Endodermal cell (in vitro differentiated cells): ENCODE data around the gene SPRR3. TPM values are rescaled to one million over a fixed set of nuclear protein-coding genes. Genes with fewer than 3 reads are reported as not detected.

Experiments
- DNase-seq: peaks from one replicate; pipeline ENCODE4 v3.0.0-alpha.2; 2017
- H3K27ac ChIP-seq: 2 replicates; pipeline ENCODE4 v1.5.1; 2013; ENCODE audit warnings: mild to moderate bottlenecking, low read depth, low read length, moderate library complexity
- H3K27me3 ChIP-seq: 2 replicates; pipeline ENCODE4 v1.6.1; 2013; ENCODE audit warnings: mild to moderate bottlenecking, low read length, moderate library complexity; ENCODE audit not compliant: insufficient read depth, control insufficient read depth, poor library complexity, severe bottlenecking
- H3K36me3 ChIP-seq: 2 replicates; pipeline ENCODE4 v1.7.0; 2013; ENCODE audit warnings: mild to moderate bottlenecking, low read length, moderate library complexity; ENCODE audit not compliant: control insufficient read depth, insufficient read depth
- H3K4me1 ChIP-seq: one replicate; pipeline ENCODE4 v1.7.0; 2013; ENCODE audit warnings: low read length; ENCODE audit not compliant: control insufficient read depth, insufficient read depth
- H3K4me3 ChIP-seq: 2 replicates; pipeline ENCODE4 v1.5.1; 2013; ENCODE audit warnings: mild to moderate bottlenecking, low read length, moderate library complexity
- H3K9ac ChIP-seq: 2 replicates; pipeline ENCODE4 v1.6.1; 2013; ENCODE audit warnings: mild to moderate bottlenecking, low read length, moderate library complexity; ENCODE audit not compliant: poor library complexity, severe bottlenecking; ENCODE audit errors: extremely low read depth
- H3K9me3 ChIP-seq: 2 replicates; pipeline ENCODE4 v1.6.1; 2013; ENCODE audit warnings: mild to moderate bottlenecking, low read length, moderate library complexity; ENCODE audit not compliant: control insufficient read depth
- H3K27ac Mint-ChIP-seq: 2 replicates; pipeline ENCODE4 v1.8.0; 2020; ENCODE audit warnings: mixed read lengths
- H3K27me3 Mint-ChIP-seq: 2 replicates; pipeline ENCODE4 v1.8.0; 2021; ENCODE audit warnings: mild to moderate bottlenecking, mixed read lengths; ENCODE audit not compliant: insufficient read depth
- H3K36me3 Mint-ChIP-seq: 2 replicates; pipeline ENCODE4 v1.8.0; 2020; ENCODE audit warnings: low read depth, mixed read lengths
- H3K4me1 Mint-ChIP-seq: 2 replicates; pipeline ENCODE4 v1.8.0; 2020; ENCODE audit warnings: mixed read lengths
- H3K4me3 Mint-ChIP-seq: 2 replicates; pipeline ENCODE4 v1.8.0; 2020; ENCODE audit warnings: mild to moderate bottlenecking, moderate library complexity, mixed read lengths
- H3K9me3 Mint-ChIP-seq: 2 replicates; pipeline ENCODE4 v1.8.0; 2020; ENCODE audit warnings: mild to moderate bottlenecking, mixed read lengths
- WGBS, 2 experiments: methylation state at CpG; one replicate each; pipeline versions ENCODE4 v1.1.5 to v1.1.7; 2013; ENCODE audit warnings: missing lambda C conversion rate in 2 of 2, mixed read lengths in 1 of 2; ENCODE audit not compliant: insufficient coverage in 1 of 2, insufficient read length in 1 of 2; 5-methylcytosine and 5-hydroxymethylcytosine counted together
- total RNA-seq, 2 donors: library from RNA; stranded (reverse); fragmentation: NEBNext Ultra II Directional in 1 of 2; extraction: Animal tissue kit (Norgen Biotek cat#: 25700) in 1 of 2; gene quantifications; 2 replicates in 1 of 2; 3 replicates in 1 of 2; pipeline ENCODE4 v1.2.1, GENCODE V29; 2021
- TF ChIP-seq, protein P1 (sequence below): fragments of 200-600 bp; sonication (generic); conservative IDR thresholded peaks from 2 replicates; pipeline ENCODE4 v1.5.0; 2021; ENCODE audit warnings: antibody characterized with exemption, mild to moderate bottlenecking

The SPRR3 gene
- total RNA-seq, 2 donors from 2014 or later = not detected

- H3K9me3 ChIP-seq = peaks cover 7% of the 10 kb centered on the region
- WGBS, 2 experiments = 63 to 73% methylated on average over 4 of the region's 4 CpGs
- Mint-ChIP-seq H3K9me3 (peaks cover 27% of the 10 kb centered on the region), H3K4me3 (no peak overlapping the region), H3K27me3 (peaks cover 8% of the 10 kb centered on the region), H3K36me3 (no peaks in the 10 kb centered on the region), H3K4me1 (no peaks in the 10 kb centered on the region), H3K27ac (no peak overlapping the region)
- no peaks in the 10 kb centered on the region for H3K27me3 ChIP-seq
- H3K36me3 ChIP-seq = no peaks in the 10 kb centered on the region
- no peak for DNase-seq
- H3K4me3 ChIP-seq = no peak overlapping the region
- H3K4me1 ChIP-seq = no peaks in the 10 kb centered on the region
- no peak overlapping the region for H3K27ac ChIP-seq
- H3K9ac ChIP-seq = no peak overlapping the region
- TF ChIP-seq, protein P1, sequence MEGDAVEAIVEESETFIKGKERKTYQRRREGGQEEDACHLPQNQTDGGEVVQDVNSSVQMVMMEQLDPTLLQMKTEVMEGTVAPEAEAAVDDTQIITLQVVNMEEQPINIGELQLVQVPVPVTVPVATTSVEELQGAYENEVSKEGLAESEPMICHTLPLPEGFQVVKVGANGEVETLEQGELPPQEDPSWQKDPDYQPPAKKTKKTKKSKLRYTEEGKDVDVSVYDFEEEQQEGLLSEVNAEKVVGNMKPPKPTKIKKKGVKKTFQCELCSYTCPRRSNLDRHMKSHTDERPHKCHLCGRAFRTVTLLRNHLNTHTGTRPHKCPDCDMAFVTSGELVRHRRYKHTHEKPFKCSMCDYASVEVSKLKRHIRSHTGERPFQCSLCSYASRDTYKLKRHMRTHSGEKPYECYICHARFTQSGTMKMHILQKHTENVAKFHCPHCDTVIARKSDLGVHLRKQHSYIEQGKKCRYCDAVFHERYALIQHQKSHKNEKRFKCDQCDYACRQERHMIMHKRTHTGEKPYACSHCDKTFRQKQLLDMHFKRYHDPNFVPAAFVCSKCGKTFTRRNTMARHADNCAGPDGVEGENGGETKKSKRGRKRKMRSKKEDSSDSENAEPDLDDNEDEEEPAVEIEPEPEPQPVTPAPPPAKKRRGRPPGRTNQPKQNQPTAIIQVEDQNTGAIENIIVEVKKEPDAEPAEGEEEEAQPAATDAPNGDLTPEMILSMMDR = no peak
Measured at GRCh38 chr1:152972196-152972886, 29.2 kb upstream of the SPRR3 start.

DNA sequence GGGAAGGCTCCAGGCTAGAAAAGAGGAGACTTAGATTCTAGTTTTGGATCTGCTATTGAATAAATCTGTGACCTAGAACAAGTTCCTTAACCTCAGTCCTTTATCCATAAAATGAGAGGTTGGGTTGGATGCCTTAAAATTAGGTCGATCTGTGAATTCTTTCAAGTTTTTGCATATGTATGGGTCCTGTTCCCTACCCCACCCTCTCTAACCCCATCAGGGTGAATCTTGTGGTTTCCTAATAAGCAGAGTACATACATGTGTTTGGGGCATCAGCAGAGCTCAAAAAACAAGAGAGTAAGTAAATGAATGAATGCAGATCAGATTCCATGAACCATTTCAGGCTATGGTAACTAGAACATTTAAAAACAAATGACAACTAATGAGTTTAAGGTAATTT lies 24.9 kb upstream of the SPRR3 start:
- Histone ChIP-seq H3K4me1 (no peaks in the 10 kb centered on the region), H3K9me3 (peaks cover 29% of the 10 kb centered on the region), H3K27me3 (no peaks in the 10 kb centered on the region), H3K9ac (no peak overlapping the region), H3K4me3 (no peak overlapping the region), H3K27ac (no peak overlapping the region), H3K36me3 (no peaks in the 10 kb centered on the region)
- DNase-seq = no peak
- peaks cover 31% of the 10 kb centered on the region for H3K9me3 Mint-ChIP-seq
- TF ChIP-seq, protein P1 = no peak
- H3K27ac Mint-ChIP-seq = no peak overlapping the region
- no peak overlapping the region for H3K4me3 Mint-ChIP-seq
- 75% methylated on average over 1 of the region's 1 CpG; no CpG with 5 or more reads in 1 of the 2 experiments for WGBS, 2 experiments
- no peaks in the 10 kb centered on the region for H3K4me1 Mint-ChIP-seq
- peaks cover 24% of the 10 kb centered on the region for H3K27me3 Mint-ChIP-seq
- no peaks in the 10 kb centered on the region for H3K36me3 Mint-ChIP-seq

- Histone ChIP-seq H3K27me3 (no peaks in the 10 kb centered on the region), H3K27ac (no peak overlapping the region), H3K36me3 (no peaks in the 10 kb centered on the region), H3K4me1 (no peaks in the 10 kb centered on the region), H3K9ac (no peak overlapping the region), H3K9me3 (peaks cover 29% of the 10 kb centered on the region), H3K4me3 (no peak overlapping the region)
- H3K27me3 Mint-ChIP-seq = peaks cover 24% of the 10 kb centered on the region
- H3K4me1 Mint-ChIP-seq = no peaks in the 10 kb centered on the region
- no peak for DNase-seq
- H3K9me3 Mint-ChIP-seq = peaks cover 30% of the 10 kb centered on the region
- no peaks in the 10 kb centered on the region for H3K36me3 Mint-ChIP-seq
- no peak overlapping the region for H3K4me3 Mint-ChIP-seq
- TF ChIP-seq, protein P1 = no peak
- no peak overlapping the region for H3K27ac Mint-ChIP-seq
Measured at GRCh38 chr1:152977614-152978013, 23.9 kb upstream of the SPRR3 start.
